ENCODE results near the gene LRCH4. TPM values are rescaled to one million over a fixed set of nuclear protein-coding genes. Genes with fewer than 3 reads are reported as not detected.

Gene LRCH4
- total RNA-seq, 2 donors from 2014 or later, result 144 to 154 TPM

- no peak for ATAC-seq (replicated peaks in 1 of 2)
- H3K27ac Mint-ChIP-seq, result no peak overlapping the region
These were observed 27.7 kb upstream of the LRCH4 start for GRCh38 chr7:100613412-100614175.

GRCh38 chr7:100612730-100613390 lies 26.9 kb upstream of the LRCH4 start:
- Mint-ChIP-seq H3K9me3 (no peaks in the 10 kb centered on the region), H3K4me3 (peak overlapping the region; percentile 97 to 99), H3K4me1 (ENCODE audit: low read depth) (peaks cover 19% of the 10 kb centered on the region), H3K27me3 (ENCODE audit: low read depth) (no peaks in the 10 kb centered on the region), H3K36me3 (ENCODE audit: insufficient read depth in 2 of 2) (no peaks in the 10 kb centered on the region), H3K27ac (no peak overlapping the region)
- DNase-seq (peak in 1 of 2 donors; percentile 24), ATAC-seq (replicated peaks in 1 of 2) (peak in 1 of 2 donors; percentile 3)

More at GRCh38 chr7:100613412-100614175, 27.7 kb upstream of the LRCH4 start:
- no peak for DNase-seq
- Mint-ChIP-seq H3K4me1 (ENCODE audit: low read depth) (peaks cover 19% of the 10 kb centered on the region), H3K9me3 (no peaks in the 10 kb centered on the region), H3K4me3 (peak overlapping the region; percentile 97 to 99), H3K36me3 (ENCODE audit: insufficient read depth in 2 of 2) (no peaks in the 10 kb centered on the region), H3K27me3 (ENCODE audit: low read depth) (no peaks in the 10 kb centered on the region)

- Mint-ChIP-seq H3K27ac (peak within 1 kb of the TSS; percentile 95), H3K4me1 (ENCODE audit: low read depth) (peaks cover 19% of the 10 kb centered on the region), H3K27me3 (ENCODE audit: low read depth) (no peaks in the 10 kb centered on the region), H3K4me3 (peak within 1 kb of the TSS; percentile 97 to 99), H3K9me3 (no peaks in the 10 kb centered on the region), H3K36me3 (ENCODE audit: insufficient read depth in 2 of 2) (no peaks in the 10 kb centered on the region)
- DNase-seq (peak; percentile 99), ATAC-seq (replicated peaks in 1 of 2) (peak; percentile 92 to 93)
These were observed 26.2 kb upstream of the LRCH4 start, which contains the start of gene MOSPD3 for GRCh38 chr7:100611983-100612729. Gene MOSPD3, plus strand, starts transcription at chr7:100612540. Its CDS starts 252 bp downstream, at chr7:100612792.

- Mint-ChIP-seq H3K27me3 (ENCODE audit: low read depth) (no peaks in the 10 kb centered on the region), H3K36me3 (ENCODE audit: insufficient read depth in 2 of 2) (no peaks in the 10 kb centered on the region), H3K4me3 (peak overlapping the region in 1 of 2 donors; percentile 0), H3K27ac (no peak overlapping the region), H3K9me3 (no peaks in the 10 kb centered on the region), H3K4me1 (ENCODE audit: low read depth) (peaks cover 27% of the 10 kb centered on the region)
- no peak for DNase-seq
- no peak for ATAC-seq (replicated peaks in 1 of 2)
These were observed 24.0 kb upstream of the LRCH4 start for GRCh38 chr7:100609958-100610357.

- Mint-ChIP-seq H3K4me1 (ENCODE audit: low read depth) (peaks cover 25% of the 10 kb centered on the region), H3K36me3 (ENCODE audit: insufficient read depth in 2 of 2) (no peaks in the 10 kb centered on the region), H3K4me3 (peak overlapping the region in 1 of 2 donors; percentile 8), H3K27me3 (ENCODE audit: low read depth) (no peaks in the 10 kb centered on the region), H3K9me3 (no peaks in the 10 kb centered on the region), H3K27ac (no peak overlapping the region)
- ATAC-seq (replicated peaks in 1 of 2), result no peak
- DNase-seq, result no peak
These were observed 21.2 kb upstream of the LRCH4 start for GRCh38 chr7:100607111-100607510.

- Mint-ChIP-seq H3K4me1 (ENCODE audit: low read depth) (peaks cover 21% of the 10 kb centered on the region), H3K4me3 (no peak overlapping the region), H3K9me3 (no peaks in the 10 kb centered on the region), H3K27me3 (ENCODE audit: low read depth) (no peaks in the 10 kb centered on the region), H3K36me3 (ENCODE audit: insufficient read depth in 2 of 2) (no peaks in the 10 kb centered on the region), H3K27ac (no peak overlapping the region)
- ATAC-seq (replicated peaks in 1 of 2), result no peak
- no peak for DNase-seq
These were observed 20.4 kb upstream of the LRCH4 start for GRCh38 chr7:100606313-100606712.

- peak; percentile 10 to 12 for ATAC-seq (replicated peaks in 1 of 2)
These were observed 19.3 kb upstream of the LRCH4 start for GRCh38 chr7:100604976-100605911.

GRCh38 chr7:100604028-100604975 lies 18.4 kb upstream of the LRCH4 start:
- H3K27me3 Mint-ChIP-seq (ENCODE audit: low read depth), result no peaks in the 10 kb centered on the region
- peak; percentile 77 to 81 for ATAC-seq (replicated peaks in 1 of 2)
- peak overlapping the region; percentile 88 to 95 for H3K4me3 Mint-ChIP-seq
- no peaks in the 10 kb centered on the region for H3K36me3 Mint-ChIP-seq (ENCODE audit: insufficient read depth in 2 of 2)
- H3K27ac Mint-ChIP-seq, result peak overlapping the region; percentile 35
- H3K4me1 Mint-ChIP-seq (ENCODE audit: low read depth), result peaks cover 16% of the 10 kb centered on the region
- peak; percentile 84 to 87 for DNase-seq
- H3K9me3 Mint-ChIP-seq, result no peaks in the 10 kb centered on the region

More at GRCh38 chr7:100604976-100605911, 19.3 kb upstream of the LRCH4 start:
- Mint-ChIP-seq H3K27me3 (ENCODE audit: low read depth) (no peaks in the 10 kb centered on the region), H3K27ac (no peak overlapping the region), H3K4me1 (ENCODE audit: low read depth) (peaks cover 16% of the 10 kb centered on the region), H3K4me3 (peak overlapping the region; percentile 88 to 95), H3K36me3 (ENCODE audit: insufficient read depth in 2 of 2) (no peaks in the 10 kb centered on the region), H3K9me3 (no peaks in the 10 kb centered on the region)
- peak; percentile 43 to 56 for DNase-seq

GRCh38 chr7:100603726-100604027 lies 17.7 kb upstream of the LRCH4 start:
- Mint-ChIP-seq H3K36me3 (ENCODE audit: insufficient read depth in 2 of 2) (no peaks in the 10 kb centered on the region), H3K27me3 (ENCODE audit: low read depth) (no peaks in the 10 kb centered on the region), H3K27ac (peak overlapping the region; percentile 35), H3K4me3 (peak overlapping the region; percentile 88 to 95), H3K4me1 (ENCODE audit: low read depth) (peaks cover 16% of the 10 kb centered on the region), H3K9me3 (no peaks in the 10 kb centered on the region)
- DNase-seq (no peak), ATAC-seq (replicated peaks in 1 of 2) (no peak)

- DNase-seq (no peak), ATAC-seq (replicated peaks in 1 of 2) (no peak)
- H3K36me3 Mint-ChIP-seq (ENCODE audit: insufficient read depth in 2 of 2), result no peaks in the 10 kb centered on the region
- H3K27me3 Mint-ChIP-seq (ENCODE audit: low read depth), result no peaks in the 10 kb centered on the region
- H3K27ac Mint-ChIP-seq, result no peak overlapping the region
- H3K4me1 Mint-ChIP-seq (ENCODE audit: low read depth), result peaks cover 16% of the 10 kb centered on the region
- H3K9me3 Mint-ChIP-seq, result no peaks in the 10 kb centered on the region
- peak overlapping the region; percentile 88 to 95 for H3K4me3 Mint-ChIP-seq
These were observed 17.2 kb upstream of the LRCH4 start for GRCh38 chr7:100602889-100603725.

GRCh38 chr7:100600730-100601038 lies 14.8 kb upstream of the LRCH4 start:
- Mint-ChIP-seq H3K4me3 (no peak overlapping the region), H3K36me3 (ENCODE audit: insufficient read depth in 2 of 2) (no peaks in the 10 kb centered on the region), H3K4me1 (ENCODE audit: low read depth) (peaks cover 14% of the 10 kb centered on the region), H3K27me3 (ENCODE audit: low read depth) (no peaks in the 10 kb centered on the region), H3K9me3 (no peaks in the 10 kb centered on the region), H3K27ac (no peak overlapping the region)
- DNase-seq (no peak), ATAC-seq (replicated peaks in 1 of 2) (no peak)

Data from activated T-cell treated with anti-CD3 and anti-CD28 coated beads, Interleukin-2, amount 50 U/mL, for 72 hours (primary cell).